Ovary (tissue), 9 donors: ENCODE measurements around the gene BIN2. TPM values are rescaled to one million over a fixed set of nuclear protein-coding genes. Genes with fewer than 3 reads are reported as not detected.

Source experiments
- DNase-seq, 5 donors: peaks; one replicate each; pipeline ENCODE4 v3.0.0-alpha.2; 2019 to 2020
- H3K27ac ChIP-seq, 2 donors: fragments of 200-600 bp; one replicate each; pipeline versions ENCODE4 v1.5.1 to v1.8.0; 2019 to 2022
- H3K27me3 ChIP-seq: fragments of 200-600 bp; one replicate; pipeline ENCODE4 v1.8.0; 2022
- H3K36me3 ChIP-seq: fragments of 200-600 bp; sonication (generic); one replicate; pipeline ENCODE4 v1.5.1; 2019
- H3K4me1 ChIP-seq: one replicate; pipeline ENCODE4 v1.8.1; 2013; ENCODE audit warnings: mild to moderate bottlenecking, moderate library complexity; ENCODE audit not compliant: insufficient read depth
- H3K4me3 ChIP-seq: fragments of 200-600 bp; sonication (generic); one replicate; pipeline ENCODE4 v1.5.1; 2017
- H3K9me3 ChIP-seq, 2 donors: fragments of 200-600 bp in 1 of 2; sonication (generic) in 1 of 2; one replicate each; pipeline versions ENCODE4 v1.5.1 to v1.8.1; 2013 to 2019; ENCODE audit warnings: mild to moderate bottlenecking in 1 of 2, moderate library complexity in 1 of 2
- CTCF ChIP-seq, 3 donors: fragments of 450-650 bp in 2 of 3; fragments of 200-600 bp in 1 of 3; IDR thresholded peaks; one replicate each; pipeline versions ENCODE4 v1.5.1 to v1.8.0; 2016 to 2022; ENCODE audit warnings: antibody characterized with exemption in 3 of 3, mild to moderate bottlenecking in 1 of 3
- EP300 ChIP-seq: sonication (generic); formaldehyde crosslinking; IDR thresholded peaks from one replicate; pipeline ENCODE4 v1.6.1; 2017; ENCODE audit warnings: antibody characterized with exemption
- POLR2A ChIP-seq: fragments of 450-650 bp; IDR thresholded peaks from one replicate; pipeline ENCODE4 v1.6.1; 2017; ENCODE audit warnings: antibody characterized with exemption, mild to moderate bottlenecking, moderate library complexity
- WGBS, 3 donors: extraction: QIAGEN DNeasy Blood & Tissue Kit in 1 of 3; methylation state at CpG; one replicate each; pipeline versions ENCODE4 v1.1.5 to v1.1.7; 2013 to 2017; 5-methylcytosine and 5-hydroxymethylcytosine counted together
- intact Hi-C, 4 donors: fragments of 100-400 bp; cut with DNase I; formaldehyde crosslinking; loops; one replicate each; pipeline versions ENCODE4 v1.11.0 to v1.15.1; 2022 to 2023
- polyA plus RNA-seq, 2 donors: library from polyadenylated mRNA; stranded (reverse); fragments of 200-250 nt in 1 of 2; fragments of 350-450 nt in 1 of 2; fragmentation: Illumina TruSeq in 1 of 2; extraction: RNeasy Lipid Tissue Mini Kit (QIAGEN cat#74804) in 1 of 2; gene quantifications; one replicate each; pipeline ENCODE4 v1.2.3, GENCODE V29; 2013 to 2014
- total RNA-seq, 7 donors: library from RNA; depleted of rRNA in 2 of 7; stranded (reverse); fragments of >200 nt in 2 of 7; fragmentation: NEBNext Ultra II Directional in 3 of 7; extraction: Animal tissue kit (Norgen Biotek cat#: 25700) in 3 of 7; gene quantifications; one replicate each; pipeline versions ENCODE4 v1.1.0 to v1.2.4, GENCODE V29; 2016 to 2023
- donor health status: DM: no; HTN: no; CAD: no; lungs with moderate emphysema.
- donor health status: DM: no; HTN: no; CAD: no.
- donor health status: Bipolar disorder and iron deficiency.
- donor health status: DM: yes; HTN: yes; CAD: no.
- donor health status: DM: no; HTN: no; CAD: no.
- donor health status: DM: yes; HTN: yes; CAD: no.

The BIN2 gene
- total and polyA plus RNA-seq, 9 donors = 1.1 to 7.6 (median 1.5) TPM

- no peak overlapping the region for H3K4me3 ChIP-seq
- no peak for DNase-seq
- H3K27me3 ChIP-seq = no peaks in the 10 kb centered on the region
- intact Hi-C loops = no loop called here
- H3K9me3 ChIP-seq = no peaks in the 10 kb centered on the region
- no peak overlapping the region for H3K27ac ChIP-seq
- TF ChIP-seq EP300 = no peak
- no peak for TF ChIP-seq POLR2A
- TF ChIP-seq CTCF (IDR thresholded peaks at IDR 0.05) = no peak
- H3K4me1 ChIP-seq = peaks cover 7% of the 10 kb centered on the region
- 72 to 79% (median 72%) methylated on average over 7 of the region's 7 CpGs for WGBS, 3 donors
- H3K36me3 ChIP-seq = no peaks in the 10 kb centered on the region
These were observed 81.1 kb downstream of the BIN2 start for GRCh38 chr12:51242876-51243275.

- Histone ChIP-seq H3K9me3 (no peaks in the 10 kb centered on the region), H3K36me3 (no peaks in the 10 kb centered on the region), H3K4me1 (peaks cover 4% of the 10 kb centered on the region), H3K27ac (no peak overlapping the region), H3K4me3 (no peak overlapping the region), H3K27me3 (no peaks in the 10 kb centered on the region)
- DNase-seq = no peak
- 80 to 86% (median 85%) methylated on average over 7 of the region's 7 CpGs for WGBS, 3 donors
- intact Hi-C loops = no loop called here
- TF ChIP-seq POLR2A (no peak), EP300 (no peak), CTCF (IDR thresholded peaks at IDR 0.05) (no peak)
These were observed 81.9 kb downstream of the BIN2 start for GRCh38 chr12:51242120-51242519.

GRCh38 chr12:51240971-51241370, 83.0 kb downstream of the BIN2 start:
- Histone ChIP-seq H3K4me1 (peaks cover 4% of the 10 kb centered on the region), H3K36me3 (no peaks in the 10 kb centered on the region), H3K4me3 (no peak overlapping the region), H3K27ac (no peak overlapping the region), H3K9me3 (no peaks in the 10 kb centered on the region), H3K27me3 (no peaks in the 10 kb centered on the region)
- intact Hi-C loops = no loop called here
- 70 to 77% (median 77%) methylated on average over 2 of the region's 2 CpGs for WGBS, 3 donors
- TF ChIP-seq CTCF (IDR thresholded peaks at IDR 0.05) = no peak
- TF ChIP-seq POLR2A = no peak
- TF ChIP-seq EP300 = no peak
- DNase-seq = no peak

- Histone ChIP-seq H3K9me3 (no peaks in the 10 kb centered on the region), H3K36me3 (no peaks in the 10 kb centered on the region)
These were observed 85.3 kb downstream of the BIN2 start, which contains the start of gene DAZAP2 for GRCh38 chr12:51238510-51239334. DAZAP2 (plus strand) TSS chr12:51238826; CDS start chr12:51238908, 82 bp downstream.

More at GRCh38 chr12:51238510-51239334, 85.3 kb downstream of the BIN2 start, which contains the start of gene DAZAP2:
- Histone ChIP-seq H3K27ac (peak within 1 kb of the TSS; percentile 78 to 96), H3K27me3 (no peaks in the 10 kb centered on the region), H3K4me1 (peaks cover 4% of the 10 kb centered on the region), H3K4me3 (peak within 1 kb of the TSS; percentile 88)
- peak; percentile 95 to 97 (median 96) for DNase-seq
- TF ChIP-seq CTCF (IDR thresholded peaks at IDR 0.05) = peak in 2 of 3 donors; percentile 10 to 37
- TF ChIP-seq POLR2A = peak; percentile 96
- no peak for TF ChIP-seq EP300
- WGBS, 3 donors = 0 to 1% (median 0%) methylated on average over 56 to 70 of the region's 70 CpGs
- intact Hi-C loops = loop anchor here in 1 of 4 donors (5.0 kb wide), 1 partner anchor 66 kb away; the partner anchor contains the start of gene TFCP2
